GM10248 (cell line): ENCODE data around the gene OXNAD1.

ENCODE experiments used
- CTCF ChIA-PET: fragments of 300-600 bp; sonication (Branson Sonifier 250); formaldehyde crosslinking; extraction: SDS; loops from one replicate; lab custom pipeline; 2021; ENCODE audit warnings: antibody characterized with exemption; lab: Yijun Ruan, JAX
- POLR2A ChIA-PET: fragments of 350-650 bp; sonication (Branson Sonifier 250); formaldehyde crosslinking; extraction: SDS; loops from one replicate; lab custom pipeline; 2020; ENCODE audit warnings: antibody characterized with exemption; lab: Yijun Ruan, JAX
- DNase-seq: peaks from one replicate; pipeline ENCODE4 v3.0.0; 2012; ENCODE audit errors: extremely low spot score
- TF ChIP-seq, protein P1 (sequence below): IDR thresholded peaks from 2 replicates; pipeline ENCODE4 v1.5.1; 2012; ENCODE audit warnings: mild to moderate bottlenecking, low read depth; ENCODE audit errors: extremely low read depth, missing control alignments, control extremely low read depth

The OXNAD1 gene

GRCh38 chr3:16251316-16252085 is 13.5 kb upstream of the OXNAD1 start:
- TF ChIP-seq, protein P1, sequence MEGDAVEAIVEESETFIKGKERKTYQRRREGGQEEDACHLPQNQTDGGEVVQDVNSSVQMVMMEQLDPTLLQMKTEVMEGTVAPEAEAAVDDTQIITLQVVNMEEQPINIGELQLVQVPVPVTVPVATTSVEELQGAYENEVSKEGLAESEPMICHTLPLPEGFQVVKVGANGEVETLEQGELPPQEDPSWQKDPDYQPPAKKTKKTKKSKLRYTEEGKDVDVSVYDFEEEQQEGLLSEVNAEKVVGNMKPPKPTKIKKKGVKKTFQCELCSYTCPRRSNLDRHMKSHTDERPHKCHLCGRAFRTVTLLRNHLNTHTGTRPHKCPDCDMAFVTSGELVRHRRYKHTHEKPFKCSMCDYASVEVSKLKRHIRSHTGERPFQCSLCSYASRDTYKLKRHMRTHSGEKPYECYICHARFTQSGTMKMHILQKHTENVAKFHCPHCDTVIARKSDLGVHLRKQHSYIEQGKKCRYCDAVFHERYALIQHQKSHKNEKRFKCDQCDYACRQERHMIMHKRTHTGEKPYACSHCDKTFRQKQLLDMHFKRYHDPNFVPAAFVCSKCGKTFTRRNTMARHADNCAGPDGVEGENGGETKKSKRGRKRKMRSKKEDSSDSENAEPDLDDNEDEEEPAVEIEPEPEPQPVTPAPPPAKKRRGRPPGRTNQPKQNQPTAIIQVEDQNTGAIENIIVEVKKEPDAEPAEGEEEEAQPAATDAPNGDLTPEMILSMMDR, result no peak
- POLR2A ChIA-PET, result interaction anchor here (0.6 kb wide), 2 partner anchors 266 to 269 kb away, joined by 5 to 6 read pairs; no protein-coding TSS in a partner anchor
- CTCF ChIA-PET, result interaction anchor here (0.9 to 3.2 kb wide), 8 partner anchors 8 to 621 kb away, joined by 3 to 12 read pairs (median 3); partner anchors contain the start of genes DPH3 and OXNAD1
- DNase-seq, result no peak

DNA sequence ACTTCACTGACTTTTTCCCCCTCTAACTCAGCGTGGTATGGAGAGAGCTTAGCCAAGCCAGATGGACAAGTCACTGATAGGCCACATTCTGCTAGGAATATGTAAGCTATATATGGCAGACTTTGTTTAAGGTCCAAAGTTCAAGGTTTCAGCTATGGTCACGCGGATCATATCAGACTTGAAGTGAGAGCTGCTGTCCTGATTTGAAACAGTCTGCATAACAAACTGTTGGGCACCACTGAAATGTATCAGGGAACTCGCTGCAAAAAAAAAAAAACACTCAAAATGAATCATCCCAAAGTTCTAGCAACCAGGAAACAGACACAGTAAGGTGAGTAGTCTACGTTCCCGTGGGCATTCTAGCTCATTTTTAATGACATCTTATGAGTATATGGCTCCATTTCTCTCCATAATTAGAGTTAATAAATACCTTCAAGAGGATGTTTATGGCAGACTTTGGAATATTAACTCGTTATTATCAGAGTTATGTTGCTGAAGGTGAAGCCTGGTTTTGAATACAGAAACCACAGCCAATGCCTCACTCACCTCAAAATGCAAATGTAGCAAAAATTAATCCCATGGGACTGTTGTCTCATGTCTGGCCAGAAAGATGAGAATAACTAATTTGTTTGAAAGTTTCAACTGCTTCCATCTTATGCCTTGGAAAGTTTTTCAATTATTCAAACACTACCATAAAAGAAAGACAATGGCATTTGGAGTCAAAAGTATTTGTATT is 12.6 kb upstream of the OXNAD1 start:
- DNase-seq, result no peak
- TF ChIP-seq, protein P1, result no peak
- CTCF ChIA-PET, result interaction anchor here (0.9 to 3.2 kb wide), 7 partner anchors 9 to 349 kb away, joined by 3 to 12 read pairs (median 3); partner anchors contain the start of genes DPH3 and OXNAD1
- POLR2A ChIA-PET, result interaction anchor here (0.6 kb wide), 2 partner anchors 265 to 268 kb away, joined by 5 to 6 read pairs; no protein-coding TSS in a partner anchor

DNA sequence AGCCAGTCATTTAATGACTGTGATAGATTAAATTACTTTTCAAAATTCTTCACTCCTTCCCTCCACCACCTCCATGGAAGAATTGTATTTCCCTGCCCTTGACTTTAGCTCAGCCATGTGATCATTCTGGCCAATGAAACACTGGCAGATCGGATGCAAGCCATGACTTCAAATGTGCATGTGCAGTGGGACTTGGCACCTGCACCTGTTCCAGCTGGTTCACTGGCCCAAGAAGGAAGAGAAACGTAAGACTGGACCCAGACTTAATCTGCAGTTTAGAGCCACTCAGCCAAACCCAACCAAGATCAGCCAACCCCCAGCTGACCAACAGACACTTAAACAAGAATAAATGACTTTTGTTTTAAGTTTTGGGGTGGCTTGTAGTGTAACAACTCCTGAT is 12.0 kb upstream of the OXNAD1 start:
- DNase-seq, result no peak
- TF ChIP-seq, protein P1, result no peak
- ChIA-PET POLR2A (no interaction called here), CTCF (interaction anchor here (0.9 to 3.2 kb wide), 6 partner anchors 9 to 349 kb away, joined by 3 to 12 read pairs (median 3); partner anchors contain the start of genes DPH3 and OXNAD1)

- TF ChIP-seq, protein P1, result no peak
- ChIA-PET CTCF (interaction anchor here (0.6 to 2.8 kb wide), 5 partner anchors 11 to 348 kb away, joined by 3 to 11 read pairs (median 3); partner anchors contain the start of genes DPH3 and OXNAD1), POLR2A (no interaction called here)
- no peak for DNase-seq
Observed at GRCh38 chr3:16253601-16254000, 11.4 kb upstream of the OXNAD1 start.

- TF ChIP-seq, protein P1, result no peak
- DNase-seq, result no peak
- POLR2A ChIA-PET, result no interaction called here
- CTCF ChIA-PET, result interaction anchor here (1.2 to 2.8 kb wide), 4 partner anchors 9 to 26 kb away, joined by 3 to 11 read pairs (median 5); partner anchors contain the start of genes DPH3 and OXNAD1
Observed at GRCh38 chr3:16254916-16255315, 10.1 kb upstream of the OXNAD1 start.

GRCh38 chr3:16255326-16255725 is 9.7 kb upstream of the OXNAD1 start:
- CTCF ChIA-PET, result interaction anchor here (1.2 to 2.8 kb wide), 3 partner anchors 9 to 13 kb away, joined by 4 to 11 read pairs (median 6); partner anchors contain the start of genes DPH3 and OXNAD1
- DNase-seq, result no peak
- POLR2A ChIA-PET, result no interaction called here
- TF ChIP-seq, protein P1, result no peak
